GM12873 (cell line): ENCODE measurements around the gene SLITRK2.

Experiments
- TF ChIP-seq, protein P1 (sequence below): IDR thresholded peaks from 2 replicates; pipeline ENCODE4 v1.5.1; 2012; ENCODE audit warnings: low read depth, mild to moderate bottlenecking, moderate library complexity, low read length, control low read depth; ENCODE audit not compliant: insufficient read depth; ENCODE audit errors: missing control alignments

SLITRK2 gene

DNA sequence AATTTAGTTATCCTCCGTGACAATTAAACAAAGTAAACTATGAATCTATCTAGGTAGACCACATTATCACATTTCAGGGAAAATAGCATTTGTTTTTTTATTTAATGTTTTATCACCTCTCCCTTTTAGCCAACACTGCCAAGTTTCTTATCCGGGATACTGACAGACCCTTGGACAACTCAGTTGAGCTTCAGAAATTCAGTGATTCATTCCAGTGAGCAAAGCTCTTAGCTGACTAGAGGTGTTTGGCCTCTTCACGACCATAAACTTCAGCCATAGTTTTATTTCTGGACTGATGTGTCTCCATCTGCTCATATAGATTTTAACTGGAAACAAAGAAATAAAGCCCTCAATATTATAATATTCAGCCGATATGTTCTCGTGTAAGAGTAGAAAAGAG lies 15.2 kb downstream of the SLITRK2 start:
- TF ChIP-seq, protein P1, sequence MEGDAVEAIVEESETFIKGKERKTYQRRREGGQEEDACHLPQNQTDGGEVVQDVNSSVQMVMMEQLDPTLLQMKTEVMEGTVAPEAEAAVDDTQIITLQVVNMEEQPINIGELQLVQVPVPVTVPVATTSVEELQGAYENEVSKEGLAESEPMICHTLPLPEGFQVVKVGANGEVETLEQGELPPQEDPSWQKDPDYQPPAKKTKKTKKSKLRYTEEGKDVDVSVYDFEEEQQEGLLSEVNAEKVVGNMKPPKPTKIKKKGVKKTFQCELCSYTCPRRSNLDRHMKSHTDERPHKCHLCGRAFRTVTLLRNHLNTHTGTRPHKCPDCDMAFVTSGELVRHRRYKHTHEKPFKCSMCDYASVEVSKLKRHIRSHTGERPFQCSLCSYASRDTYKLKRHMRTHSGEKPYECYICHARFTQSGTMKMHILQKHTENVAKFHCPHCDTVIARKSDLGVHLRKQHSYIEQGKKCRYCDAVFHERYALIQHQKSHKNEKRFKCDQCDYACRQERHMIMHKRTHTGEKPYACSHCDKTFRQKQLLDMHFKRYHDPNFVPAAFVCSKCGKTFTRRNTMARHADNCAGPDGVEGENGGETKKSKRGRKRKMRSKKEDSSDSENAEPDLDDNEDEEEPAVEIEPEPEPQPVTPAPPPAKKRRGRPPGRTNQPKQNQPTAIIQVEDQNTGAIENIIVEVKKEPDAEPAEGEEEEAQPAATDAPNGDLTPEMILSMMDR, result no peak

DNA sequence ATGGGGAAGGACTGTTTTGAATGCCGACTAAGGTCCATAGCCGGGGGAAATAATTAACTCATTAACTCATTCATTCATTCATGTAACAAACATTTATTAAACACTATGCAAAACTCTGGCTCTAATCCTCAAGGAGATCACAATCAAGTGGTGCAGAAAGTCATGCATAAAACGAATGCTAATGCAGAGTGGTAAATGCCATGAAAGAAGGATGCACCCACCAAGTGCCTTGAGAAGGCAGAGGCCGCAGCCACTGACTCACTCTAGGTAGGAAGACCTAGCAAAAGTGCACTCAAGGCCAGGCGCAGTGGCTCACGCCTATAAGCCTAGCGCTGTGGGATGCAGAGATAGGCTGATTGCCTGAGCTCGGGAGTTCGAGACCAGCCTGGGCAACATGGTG lies 22.9 kb downstream of the SLITRK2 start:
- TF ChIP-seq, protein P1, result no peak

DNA sequence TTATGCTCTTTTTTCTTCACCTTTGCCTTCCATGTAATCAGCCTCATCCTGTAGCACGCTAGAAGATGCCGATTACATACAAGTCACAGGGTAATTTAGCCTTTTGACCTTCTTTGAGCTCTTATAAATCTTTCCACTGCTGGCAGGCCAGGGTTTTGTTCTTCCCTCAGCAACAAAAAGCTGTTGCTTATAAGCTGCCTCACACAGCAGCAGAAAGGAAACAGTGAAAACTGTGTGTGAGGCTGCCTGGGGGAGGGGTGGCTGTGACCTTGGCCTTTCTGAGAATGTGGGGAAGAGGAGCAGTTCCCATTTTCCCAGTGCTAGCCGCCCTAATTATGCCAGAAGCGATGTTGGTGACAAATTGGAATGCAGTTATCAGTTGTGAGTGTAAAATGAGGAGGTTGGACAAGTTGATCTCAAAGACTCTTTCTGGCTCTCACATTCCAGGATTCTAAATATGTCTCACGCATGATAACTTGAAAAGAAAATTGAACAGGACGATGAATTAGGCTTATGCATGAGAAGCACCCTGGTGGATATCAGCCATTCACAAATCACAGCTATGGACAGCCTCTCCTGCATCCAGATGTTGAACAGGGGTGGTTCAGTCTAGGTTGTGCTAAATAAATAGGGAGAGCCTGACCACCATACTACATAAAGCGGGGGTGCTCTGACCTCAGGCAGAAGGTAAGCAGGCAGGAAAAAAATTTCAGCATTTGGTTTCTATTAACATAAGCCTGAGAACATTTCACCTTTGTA lies 25.7 kb downstream of the SLITRK2 start:
- TF ChIP-seq, protein P1, result no peak

DNA sequence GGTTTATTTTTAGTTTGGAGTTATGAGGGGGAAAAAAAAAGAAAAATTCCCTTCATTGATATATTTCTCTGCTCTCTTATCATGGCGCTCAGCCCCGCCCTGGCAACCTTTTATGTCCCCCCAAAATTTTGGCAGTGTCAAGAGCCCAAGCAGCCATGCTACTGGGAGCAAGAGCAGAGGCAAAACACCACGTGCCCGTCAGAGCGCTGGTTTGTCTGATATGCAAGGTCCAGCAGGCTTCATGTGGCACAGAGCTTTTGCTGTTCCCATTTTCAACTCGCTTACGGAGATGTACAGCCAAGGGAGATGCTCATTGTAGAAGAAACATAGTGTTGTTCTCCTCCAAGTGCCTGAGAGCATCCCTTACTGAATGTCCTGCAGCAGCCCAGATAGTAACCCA lies 27.3 kb downstream of the SLITRK2 start:
- TF ChIP-seq, protein P1, result no peak

DNA sequence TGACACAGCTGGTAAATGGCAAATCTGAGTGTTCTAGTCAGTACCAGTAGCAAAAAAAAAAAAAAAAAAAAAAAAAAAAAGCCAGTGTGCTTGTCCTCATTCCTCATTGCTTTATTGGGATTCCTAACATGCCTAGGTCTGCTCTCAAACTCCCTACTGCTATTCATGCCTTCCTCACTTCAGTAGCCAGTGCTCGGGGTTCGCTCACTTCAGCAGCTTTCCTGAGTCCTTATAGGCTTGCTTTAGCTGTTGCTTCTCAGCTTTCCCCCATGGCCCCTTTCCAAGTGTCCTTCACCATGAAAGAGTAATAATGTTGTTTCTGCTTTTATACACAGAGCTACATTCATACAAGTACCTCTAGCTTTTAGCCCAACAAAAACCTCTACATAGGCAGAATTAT lies 30.8 kb downstream of the SLITRK2 start:
- TF ChIP-seq, protein P1, result no peak

DNA sequence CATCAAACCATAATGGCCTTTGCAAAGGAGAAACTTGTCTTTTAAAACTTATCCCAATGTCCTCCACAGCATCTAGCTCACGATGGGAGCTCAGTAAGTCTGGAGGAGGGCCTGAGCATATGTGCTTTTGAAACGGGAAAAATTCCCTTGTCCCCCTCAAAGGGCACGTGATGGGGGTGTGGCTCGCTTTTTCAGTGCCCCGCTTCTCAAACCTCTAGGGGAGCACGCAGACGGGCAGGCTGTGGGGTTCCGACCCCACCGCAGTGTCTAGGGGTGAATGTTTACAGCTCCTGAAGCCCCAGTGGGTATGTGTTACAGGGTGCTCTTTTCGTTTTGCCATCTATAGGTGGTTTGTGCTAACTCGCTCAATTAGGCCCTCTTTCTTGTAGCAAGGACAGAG lies 31.2 kb downstream of the SLITRK2 start:
- TF ChIP-seq, protein P1, result no peak

DNA sequence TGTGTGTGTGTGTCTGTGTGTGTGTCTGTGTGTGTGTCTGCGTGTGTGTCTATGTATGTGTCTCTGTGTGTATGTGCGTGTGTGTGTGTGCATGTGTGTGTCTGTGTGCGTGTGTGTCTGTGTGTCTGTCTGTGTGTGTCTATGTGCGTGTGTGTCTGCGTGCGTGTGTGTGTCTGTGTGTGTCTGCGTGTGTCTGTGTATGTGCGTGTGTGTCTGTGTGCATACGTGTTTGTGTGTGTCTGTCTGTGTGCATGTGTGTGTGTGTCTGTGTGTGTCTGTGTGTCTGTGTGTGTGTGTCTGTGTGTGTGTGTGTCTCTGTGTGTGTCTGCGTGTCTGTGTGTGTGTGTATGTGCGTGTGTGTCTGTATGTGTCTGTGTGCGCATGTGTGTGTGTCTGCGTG lies 35.6 kb downstream of the SLITRK2 start:
- TF ChIP-seq, protein P1, result no peak
